ENCODE results near the gene VPS33B.

Gene VPS33B

DNA sequence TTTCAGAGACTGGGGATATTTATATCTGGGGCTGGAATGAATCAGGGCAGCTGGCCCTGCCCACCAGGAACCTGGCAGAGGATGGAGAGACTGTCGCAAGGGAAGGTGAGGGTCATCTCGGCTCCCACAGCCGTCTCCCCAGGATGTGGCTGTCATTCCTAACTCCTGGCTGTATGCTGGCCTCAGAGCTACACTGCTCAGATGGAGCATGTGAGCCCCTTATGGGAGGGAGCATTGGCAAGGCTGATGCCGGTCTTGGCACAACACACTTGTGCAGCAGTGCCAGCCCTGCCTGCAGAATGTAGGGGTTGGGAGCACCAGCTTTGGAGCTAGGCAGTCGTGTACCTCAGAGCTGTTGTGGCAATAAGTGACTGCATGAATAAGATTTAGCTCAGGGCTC, 62.5 kb downstream of the VPS33B start:
- peaks cover 10 to 55% (median 36%) of the 10 kb centered on the region in 4 experiments for H3K36me3 ChIP-seq (ENCODE audit: control insufficient read depth in 4 of 4, insufficient read depth in 4 of 4, low read length in 3 of 4)
- H3K4me3 ChIP-seq (ENCODE audit: control insufficient read depth in 1 of 7, extremely low read depth in 1 of 7, insufficient read depth in 4 of 7, low read depth in 2 of 7, low read length in 6 of 7) = no peak overlapping the region
- 98% methylated on average over 5 of the region's 5 CpGs for whole genome bisulfite sequencing (ENCODE audit: insufficient coverage)
- ChIA-PET CTCF (interaction anchor here (1.2 to 13.0 kb wide), 2 partner anchors 8 to 23 kb away, joined by 4 to 134 read pairs; partner anchors contain the start of genes HDDC3 and UNC45A), POLR2A (no interaction called here)
- H3K27me3 ChIP-seq (replicated peaks in 2 of 5; ENCODE audit: control insufficient read depth in 4 of 5, insufficient read depth in 5 of 5, low read length in 4 of 5) = no peaks in the 10 kb centered on the region
- H3K27ac ChIP-seq (ENCODE audit: insufficient read depth in 1 of 2, low read depth in 1 of 2, low read length in 2 of 2, poor library complexity in 1 of 2, severe bottlenecking in 2 of 2) = no peak overlapping the region
- no peak for DNase-seq
- H3K9me3 ChIP-seq (ENCODE audit: control extremely low read depth in 1 of 5, control insufficient read depth in 4 of 5, insufficient read depth in 2 of 5, low read depth in 1 of 5, low read length in 4 of 5) = no peaks in the 10 kb centered on the region
- peaks cover 2 to 26% (median 20%) of the 10 kb centered on the region in 4 experiments for H3K4me1 ChIP-seq (ENCODE audit: control extremely low read depth in 1 of 4, control insufficient read depth in 4 of 4, insufficient read depth in 4 of 4, low read length in 3 of 4)

DNA sequence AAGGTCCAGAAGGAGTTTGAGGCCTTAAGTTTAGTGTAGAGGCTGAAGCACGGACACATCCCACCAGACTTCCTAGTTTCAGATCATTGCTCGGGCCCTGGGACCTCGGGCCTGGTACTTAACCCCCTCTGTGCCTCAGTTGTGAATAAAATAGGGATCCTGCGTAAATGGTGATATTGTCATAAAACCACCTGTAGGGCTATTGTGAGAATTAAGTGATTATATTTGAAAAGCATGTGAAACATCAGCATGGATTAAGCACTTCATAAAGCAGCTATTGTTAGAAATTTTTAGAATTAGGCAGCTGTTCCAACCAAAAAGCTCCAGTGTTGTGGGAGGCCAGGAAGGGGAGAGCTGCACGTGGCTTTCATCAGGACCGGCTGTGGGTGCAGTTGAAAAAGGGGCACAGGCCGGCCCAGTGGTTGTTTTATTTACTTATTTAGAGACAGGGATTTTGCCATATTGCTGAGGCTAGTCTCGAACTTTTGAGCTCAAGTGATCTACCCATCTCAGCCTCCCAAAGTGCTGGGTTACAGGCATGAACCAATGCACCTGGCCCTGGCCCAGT, 63.3 kb downstream of the VPS33B start:
- POLR2A ChIA-PET = no interaction called here
- CTCF ChIA-PET = interaction anchor here (1.1 to 13.0 kb wide), 4 partner anchors 9 to 91 kb away, joined by 3 to 134 read pairs (median 17); partner anchors contain the start of genes HDDC3 and UNC45A
- H3K36me3 ChIP-seq (ENCODE audit: control insufficient read depth in 4 of 4, insufficient read depth in 4 of 4, low read length in 3 of 4) = peaks cover 10 to 52% (median 35%) of the 10 kb centered on the region in 4 experiments
- 94% methylated on average over 7 of the region's 8 CpGs for WGBS (ENCODE audit: insufficient coverage)
- DNase-seq = no peak
- no peak overlapping the region for H3K4me3 ChIP-seq (ENCODE audit: control insufficient read depth in 1 of 7, extremely low read depth in 1 of 7, insufficient read depth in 4 of 7, low read depth in 2 of 7, low read length in 6 of 7)
- H3K9me3 ChIP-seq (ENCODE audit: control extremely low read depth in 1 of 5, control insufficient read depth in 4 of 5, insufficient read depth in 2 of 5, low read depth in 1 of 5, low read length in 4 of 5) = no peaks in the 10 kb centered on the region
- peaks cover 2 to 30% (median 25%) of the 10 kb centered on the region in 4 experiments for H3K4me1 ChIP-seq (ENCODE audit: control extremely low read depth in 1 of 4, control insufficient read depth in 4 of 4, insufficient read depth in 4 of 4, low read length in 3 of 4)
- no peaks in the 10 kb centered on the region for H3K27me3 ChIP-seq (replicated peaks in 2 of 5; ENCODE audit: control insufficient read depth in 4 of 5, insufficient read depth in 5 of 5, low read length in 4 of 5)
- no peak overlapping the region for H3K27ac ChIP-seq (ENCODE audit: insufficient read depth in 1 of 2, low read depth in 1 of 2, low read length in 2 of 2, poor library complexity in 1 of 2, severe bottlenecking in 2 of 2)

DNA sequence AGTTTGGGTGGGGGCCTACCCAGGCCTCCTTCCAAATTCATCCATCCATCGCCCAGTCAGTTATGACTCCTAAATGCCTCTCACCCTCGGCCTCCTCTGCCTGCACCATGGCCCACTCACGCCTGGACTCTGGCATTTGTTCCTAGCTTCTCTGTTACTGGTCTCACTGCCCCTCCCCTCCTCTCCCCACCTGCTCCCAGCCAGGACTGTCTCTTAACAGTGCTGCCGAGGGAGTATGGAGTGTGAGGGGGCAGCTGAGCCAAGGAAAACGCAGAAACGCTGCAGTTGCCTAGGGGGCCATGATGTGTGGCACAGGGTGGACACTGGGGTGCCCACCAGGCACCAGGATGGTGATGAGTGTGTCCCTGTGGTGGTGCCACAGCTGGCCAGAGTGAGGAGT, 64.6 kb downstream of the VPS33B start:
- no peak overlapping the region for H3K4me3 ChIP-seq (ENCODE audit: control insufficient read depth in 1 of 7, extremely low read depth in 1 of 7, insufficient read depth in 4 of 7, low read depth in 2 of 7, low read length in 6 of 7)

DNA sequence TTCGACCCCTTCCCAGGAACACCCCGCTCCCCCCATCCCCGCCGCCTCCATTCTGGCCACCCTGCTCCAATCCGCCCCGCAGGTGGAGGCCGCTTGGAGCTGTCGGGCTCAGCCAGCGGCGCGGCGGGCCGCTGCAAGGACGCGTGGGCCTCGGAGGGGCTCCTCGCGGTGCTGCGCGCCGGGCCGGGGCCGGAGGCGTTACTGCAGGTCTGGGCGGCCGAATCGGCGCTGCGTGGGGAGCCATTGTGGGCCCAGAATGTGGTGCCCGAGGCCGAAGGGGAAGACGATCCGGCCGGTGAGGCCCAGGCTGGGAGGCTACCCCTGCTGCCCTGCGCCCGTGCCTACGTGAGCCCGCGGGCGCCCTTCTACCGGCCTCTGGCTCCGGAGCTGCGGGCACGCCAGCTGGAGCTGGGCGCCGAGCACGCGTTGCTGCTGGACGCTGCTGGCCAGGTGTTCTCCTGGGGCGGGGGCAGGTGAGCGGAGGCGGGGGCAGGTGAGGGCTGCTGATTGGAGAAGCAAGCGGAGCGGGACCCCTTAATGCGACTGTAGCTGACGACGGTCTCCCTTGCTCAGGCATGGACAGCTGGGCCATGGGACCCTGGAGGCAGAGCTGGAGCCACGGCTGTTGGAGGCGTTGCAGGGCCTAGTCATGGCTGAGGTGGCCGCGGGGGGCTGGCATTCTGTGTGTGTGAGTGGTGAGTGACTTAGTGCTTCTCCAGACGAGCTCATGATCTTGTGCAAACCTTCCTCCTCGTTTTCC, 65.2 kb downstream of the VPS33B start:
- Histone ChIP-seq H3K27ac (ENCODE audit: insufficient read depth in 1 of 2, low read depth in 1 of 2, low read length in 2 of 2, poor library complexity in 1 of 2, severe bottlenecking in 2 of 2) (no peak overlapping the region), H3K36me3 (ENCODE audit: control insufficient read depth in 4 of 4, insufficient read depth in 4 of 4, low read length in 3 of 4) (peaks cover 14 to 49% (median 43%) of the 10 kb centered on the region in 4 experiments), H3K4me3 (ENCODE audit: control insufficient read depth in 1 of 7, extremely low read depth in 1 of 7, insufficient read depth in 4 of 7, low read depth in 2 of 7, low read length in 6 of 7) (peak overlapping the region in 5 of 7 experiments; percentile 15 to 75 (median 60)), H3K27me3 (replicated peaks in 2 of 5; ENCODE audit: control insufficient read depth in 4 of 5, insufficient read depth in 5 of 5, low read length in 4 of 5) (no peaks in the 10 kb centered on the region), H3K9me3 (ENCODE audit: control extremely low read depth in 1 of 5, control insufficient read depth in 4 of 5, insufficient read depth in 2 of 5, low read depth in 1 of 5, low read length in 4 of 5) (no peaks in the 10 kb centered on the region), H3K4me1 (ENCODE audit: control extremely low read depth in 1 of 4, control insufficient read depth in 4 of 4, insufficient read depth in 4 of 4, low read length in 3 of 4) (peaks cover 2 to 30% (median 25%) of the 10 kb centered on the region in 4 experiments)
- CTCF ChIA-PET = interaction anchor here (0.6 to 13.0 kb wide), 25 partner anchors 9 to 317 kb away, joined by 3 to 134 read pairs (median 6); partner anchors contain the start of genes HDDC3, UNC45A and VPS33B
- POLR2A ChIA-PET = interaction anchor here (0.9 to 1.4 kb wide), 3 partner anchors 10 to 77 kb away, joined by 3 to 4 read pairs (median 3); partner anchors contain the start of gene PRC1
- DNase-seq = peak in 1 of 3 donors; percentile 13
- 59% methylated on average over 49 of the region's 63 CpGs for WGBS (ENCODE audit: insufficient coverage)

More for the DNA sequence above, 64.6 kb downstream of the VPS33B start:
- ChIA-PET POLR2A (no interaction called here), CTCF (interaction anchor here (0.6 to 13.0 kb wide), 15 partner anchors 9 to 307 kb away, joined by 3 to 134 read pairs (median 7); partner anchors contain the start of genes HDDC3 and UNC45A)
- DNase-seq = no peak
- Histone ChIP-seq H3K27ac (ENCODE audit: insufficient read depth in 1 of 2, low read depth in 1 of 2, low read length in 2 of 2, poor library complexity in 1 of 2, severe bottlenecking in 2 of 2) (no peak overlapping the region), H3K9me3 (ENCODE audit: control extremely low read depth in 1 of 5, control insufficient read depth in 4 of 5, insufficient read depth in 2 of 5, low read depth in 1 of 5, low read length in 4 of 5) (no peaks in the 10 kb centered on the region), H3K36me3 (ENCODE audit: control insufficient read depth in 4 of 4, insufficient read depth in 4 of 4, low read length in 3 of 4) (peaks cover 14 to 53% (median 42%) of the 10 kb centered on the region in 4 experiments), H3K4me1 (ENCODE audit: control extremely low read depth in 1 of 4, control insufficient read depth in 4 of 4, insufficient read depth in 4 of 4, low read length in 3 of 4) (peaks cover 2 to 30% (median 25%) of the 10 kb centered on the region in 4 experiments), H3K27me3 (replicated peaks in 2 of 5; ENCODE audit: control insufficient read depth in 4 of 5, insufficient read depth in 5 of 5, low read length in 4 of 5) (no peaks in the 10 kb centered on the region)
- WGBS (ENCODE audit: insufficient coverage) = 100% methylated on average over 1 of the region's 6 CpGs

DNA sequence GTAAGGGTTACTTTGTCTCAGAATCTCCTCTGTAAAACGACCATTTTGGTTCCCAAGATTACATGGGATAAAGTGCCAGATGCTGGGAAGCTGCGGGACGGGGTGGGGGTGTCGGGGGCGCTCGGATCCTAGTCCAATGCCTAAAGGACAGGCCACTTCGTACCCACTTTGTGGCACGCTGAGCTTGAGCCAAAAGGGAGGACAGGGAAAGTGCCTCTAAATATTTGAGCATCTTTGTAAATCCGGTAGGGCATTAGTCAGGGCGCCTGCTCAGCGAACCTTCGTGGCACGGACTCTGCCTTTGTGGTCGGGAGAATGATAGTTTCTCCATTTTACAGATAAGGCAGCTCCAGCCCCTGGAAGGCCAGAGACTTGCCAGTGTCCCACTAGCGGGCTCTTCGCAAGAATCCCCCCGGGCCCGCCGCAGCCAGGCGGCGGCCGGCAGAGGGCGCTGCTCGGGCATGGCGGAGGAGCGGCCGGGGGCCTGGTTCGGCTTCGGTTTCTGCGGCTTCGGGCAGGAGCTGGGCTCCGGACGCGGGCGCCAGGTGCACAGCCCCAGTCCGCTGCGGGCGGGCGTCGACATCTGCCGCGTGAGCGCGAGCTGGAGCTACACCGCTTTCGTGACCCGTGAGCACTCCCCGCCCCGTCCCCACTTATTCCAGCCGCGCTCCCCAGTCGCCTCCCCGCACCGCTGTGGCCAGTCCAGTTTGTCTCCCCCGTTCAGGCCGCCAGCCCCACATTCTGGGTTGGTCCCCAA, 65.9 kb downstream of the VPS33B start:
- 17% methylated on average over 50 of the region's 56 CpGs for WGBS (ENCODE audit: insufficient coverage)

DNA sequence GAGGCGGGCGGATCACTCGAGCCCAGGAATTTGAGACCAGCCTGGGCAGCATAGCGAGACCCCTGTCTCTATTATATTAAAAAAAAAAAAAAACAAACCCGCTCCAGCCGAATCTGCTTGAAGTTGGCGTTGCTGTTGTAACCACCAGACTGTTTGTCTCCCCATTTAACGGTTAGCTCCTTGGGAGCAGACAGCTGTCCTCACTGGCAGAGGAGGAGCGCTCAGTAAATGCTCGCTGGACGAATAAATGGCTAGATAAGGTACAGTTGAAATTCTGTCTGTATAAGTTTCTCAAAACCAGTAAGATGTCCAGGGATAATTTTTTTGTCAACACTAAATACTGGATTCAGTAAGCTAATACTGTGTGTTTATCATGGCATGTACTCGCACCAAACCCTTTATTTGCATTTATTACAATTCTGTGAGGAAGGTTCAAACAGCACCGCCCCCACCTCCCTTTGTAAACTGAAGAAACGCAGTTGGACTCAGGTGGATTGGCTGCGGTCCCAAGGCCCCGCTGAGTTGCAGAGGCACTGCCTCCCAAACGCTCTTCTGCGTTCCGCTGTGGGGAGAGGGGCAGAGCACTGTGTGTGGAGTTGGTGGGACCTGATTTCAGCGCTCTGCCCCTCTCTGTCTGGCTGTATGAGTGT, 66.6 kb downstream of the VPS33B start:
- no peak for DNase-seq
- H3K27ac ChIP-seq (ENCODE audit: insufficient read depth in 1 of 2, low read depth in 1 of 2, low read length in 2 of 2, poor library complexity in 1 of 2, severe bottlenecking in 2 of 2) = peak overlapping the region in 1 of 2 experiments; percentile 88
- H3K36me3 ChIP-seq (ENCODE audit: control insufficient read depth in 4 of 4, insufficient read depth in 4 of 4, low read length in 3 of 4) = peaks cover 9 to 47% (median 39%) of the 10 kb centered on the region in 4 experiments
- peaks cover 2 to 30% (median 25%) of the 10 kb centered on the region in 4 experiments for H3K4me1 ChIP-seq (ENCODE audit: control extremely low read depth in 1 of 4, control insufficient read depth in 4 of 4, insufficient read depth in 4 of 4, low read length in 3 of 4)
- CTCF ChIA-PET = interaction anchor here (1.2 to 13.0 kb wide), 17 partner anchors 9 to 318 kb away, joined by 3 to 134 read pairs (median 9); partner anchors contain the start of genes HDDC3, UNC45A and VPS33B
- peak overlapping the region in 5 of 7 experiments; percentile 67 to 87 (median 74) for H3K4me3 ChIP-seq (ENCODE audit: control insufficient read depth in 1 of 7, extremely low read depth in 1 of 7, insufficient read depth in 4 of 7, low read depth in 2 of 7, low read length in 6 of 7)
- WGBS (ENCODE audit: insufficient coverage) = 89% methylated on average over 11 of the region's 20 CpGs
- POLR2A ChIA-PET = interaction anchor here (1.4 kb wide), 1 partner anchor 11 kb away, joined by 4 read pairs; no protein-coding TSS in a partner anchor
- no peaks in the 10 kb centered on the region for H3K9me3 ChIP-seq (ENCODE audit: control extremely low read depth in 1 of 5, control insufficient read depth in 4 of 5, insufficient read depth in 2 of 5, low read depth in 1 of 5, low read length in 4 of 5)
- H3K27me3 ChIP-seq (replicated peaks in 2 of 5; ENCODE audit: control insufficient read depth in 4 of 5, insufficient read depth in 5 of 5, low read length in 4 of 5) = no peaks in the 10 kb centered on the region

More for the DNA sequence above, 65.9 kb downstream of the VPS33B start:
- ChIA-PET CTCF (interaction anchor here (0.6 to 13.0 kb wide), 22 partner anchors 8 to 318 kb away, joined by 3 to 134 read pairs (median 7); partner anchors contain the start of genes HDDC3, UNC45A and VPS33B), POLR2A (interaction anchor here (0.6 to 1.4 kb wide), 4 partner anchors 8 to 77 kb away, joined by 3 to 4 read pairs (median 3); partner anchors contain the start of gene PRC1)
- no peaks in the 10 kb centered on the region for H3K27me3 ChIP-seq (replicated peaks in 2 of 5; ENCODE audit: control insufficient read depth in 4 of 5, insufficient read depth in 5 of 5, low read length in 4 of 5)
- H3K36me3 ChIP-seq (ENCODE audit: control insufficient read depth in 4 of 4, insufficient read depth in 4 of 4, low read length in 3 of 4) = peaks cover 11 to 48% (median 42%) of the 10 kb centered on the region in 4 experiments
- peak; percentile 76 to 90 (median 87) for DNase-seq
- H3K4me1 ChIP-seq (ENCODE audit: control extremely low read depth in 1 of 4, control insufficient read depth in 4 of 4, insufficient read depth in 4 of 4, low read length in 3 of 4) = peaks cover 2 to 30% (median 25%) of the 10 kb centered on the region in 4 experiments
- peak overlapping the region in 6 of 7 experiments; percentile 36 to 75 (median 64) for H3K4me3 ChIP-seq (ENCODE audit: control insufficient read depth in 1 of 7, extremely low read depth in 1 of 7, insufficient read depth in 4 of 7, low read depth in 2 of 7, low read length in 6 of 7)
- H3K27ac ChIP-seq (ENCODE audit: insufficient read depth in 1 of 2, low read depth in 1 of 2, low read length in 2 of 2, poor library complexity in 1 of 2, severe bottlenecking in 2 of 2) = no peak overlapping the region
- H3K9me3 ChIP-seq (ENCODE audit: control extremely low read depth in 1 of 5, control insufficient read depth in 4 of 5, insufficient read depth in 2 of 5, low read depth in 1 of 5, low read length in 4 of 5) = no peaks in the 10 kb centered on the region
